MCF 10A (cell line): ENCODE data around the gene GJB4. TPM values are rescaled to one million over a fixed set of nuclear protein-coding genes. Genes with fewer than 3 reads are reported as not detected.
"Not testable (repeated sequence)": the region's sequence is repeated elsewhere in the genome, so short reads cannot be mapped to it uniquely, and the experiment has no call there.

Experiments used
- BruUV-seq: library from RNA; stranded (reverse); fragments of 400-500 nt; replicated peaks from 2 replicates; lab custom pipeline; 2021; lab: Mats Ljungman, UMichigan
- CTCF ChIA-PET: fragments of 300-600 bp; sonication (Branson Sonifier 250); formaldehyde crosslinking; extraction: SDS; loops from one replicate; lab custom pipeline; 2021; ENCODE audit warnings: antibody characterized with exemption, inconsistent platforms; lab: Yijun Ruan, JAX
- POLR2A ChIA-PET: fragments of 300-600, 350-650 bp; sonication (Branson Sonifier 250); formaldehyde crosslinking; extraction: SDS; loops from one replicate; lab custom pipeline; 2020; ENCODE audit warnings: antibody characterized with exemption, inconsistent platforms; lab: Yijun Ruan, JAX
- DNase-seq: peaks from one replicate; pipeline ENCODE4 v3.0.0-alpha.2; 2018; ENCODE audit not compliant: unreplicated experiment
- H3K27ac Mint-ChIP-seq: one replicate; pipeline ENCODE4 v1.8.0; 2022; ENCODE audit warnings: mild to moderate bottlenecking, low read depth, mixed read lengths; ENCODE audit not compliant: unreplicated experiment
- H3K27me3 Mint-ChIP-seq: one replicate; pipeline ENCODE4 v1.8.0; 2022; ENCODE audit warnings: mixed read lengths; ENCODE audit not compliant: insufficient read depth, unreplicated experiment
- H3K36me3 Mint-ChIP-seq: one replicate; pipeline ENCODE4 v1.8.0; 2022; ENCODE audit warnings: mild to moderate bottlenecking, moderate library complexity, mixed read lengths; ENCODE audit not compliant: insufficient read depth, unreplicated experiment
- H3K4me1 Mint-ChIP-seq: one replicate; pipeline ENCODE4 v1.8.0; 2022; ENCODE audit warnings: mixed read lengths; ENCODE audit not compliant: insufficient read depth, unreplicated experiment
- H3K4me3 Mint-ChIP-seq: one replicate; pipeline ENCODE4 v1.8.0; 2022; ENCODE audit warnings: mild to moderate bottlenecking, moderate library complexity, mixed read lengths; ENCODE audit not compliant: unreplicated experiment
- H3K9me3 Mint-ChIP-seq: one replicate; pipeline ENCODE4 v1.8.0; 2022; ENCODE audit warnings: mixed read lengths; ENCODE audit not compliant: unreplicated experiment
- CTCF ChIP-seq: fragments of 200-600 bp; IDR thresholded peaks from one replicate; pipeline ENCODE4 v1.8.0; 2022; ENCODE audit warnings: antibody characterized with exemption, mild to moderate bottlenecking; ENCODE audit not compliant: unreplicated experiment
- intact Hi-C: fragments of 100-400 bp; cut with micrococcal nuclease; formaldehyde crosslinking; loops from 2 replicates; pipeline ENCODE4 v1.14.1; 2022
- total RNA-seq: library from RNA; stranded (reverse); gene quantifications from 2 replicates; pipeline ENCODE4 v1.2.3, GENCODE V29; 2022

The GJB4 gene
- total RNA-seq, 1 experiment from 2014 or later = 0.28 TPM

- ChIA-PET CTCF (interaction anchor here (0.5 to 8.7 kb wide), 3 partner anchors 17 to 1104 kb away, joined by 3 to 82 read pairs (median 4); partner anchors contain the start of gene GJB5), POLR2A (no interaction called here)
- H3K36me3 Mint-ChIP-seq = no peaks in the 10 kb centered on the region
- no peak overlapping the region for H3K4me3 Mint-ChIP-seq
- no peak for DNase-seq
- no peaks in the 10 kb centered on the region for H3K27me3 Mint-ChIP-seq
- TF ChIP-seq CTCF = no peak
- H3K27ac Mint-ChIP-seq = no peak overlapping the region
- no TSS peak for BruUV-seq
- H3K4me1 Mint-ChIP-seq = no peaks in the 10 kb centered on the region
- intact Hi-C loops = no loop called here
- H3K9me3 Mint-ChIP-seq = no peaks in the 10 kb centered on the region
Measured at GRCh38 chr1:34736692-34737091, 22.8 kb upstream of the GJB4 start.

GRCh38 chr1:34737236-34737635 is 22.3 kb upstream of the GJB4 start:
- H3K4me1 Mint-ChIP-seq, H3K9me3 Mint-ChIP-seq, BruUV-seq, H3K27me3 Mint-ChIP-seq, intact Hi-C loops, POLR2A ChIA-PET, DNase-seq, H3K4me3 Mint-ChIP-seq, H3K36me3 Mint-ChIP-seq, H3K27ac Mint-ChIP-seq: not testable (repeated sequence)
- CTCF ChIA-PET = interaction anchor here (0.5 to 8.7 kb wide), 3 partner anchors 17 to 1105 kb away, joined by 3 to 82 read pairs (median 4); partner anchors contain the start of gene GJB5

- TF ChIP-seq CTCF = no peak
- Mint-ChIP-seq H3K4me1 (no peaks in the 10 kb centered on the region), H3K27ac (no peak overlapping the region), H3K36me3 (no peaks in the 10 kb centered on the region), H3K27me3 (no peaks in the 10 kb centered on the region), H3K9me3 (no peaks in the 10 kb centered on the region), H3K4me3 (no peak overlapping the region)
- no peak for DNase-seq
- CTCF ChIA-PET = interaction anchor here (0.8 to 8.7 kb wide), 3 partner anchors 11 to 126 kb away, joined by 3 to 82 read pairs (median 3); partner anchors contain the start of gene GJB5
- no TSS peak for BruUV-seq
- intact Hi-C loops = no loop called here
- POLR2A ChIA-PET = no interaction called here
Measured at GRCh38 chr1:34739613-34740012, 19.9 kb upstream of the GJB4 start.

- Mint-ChIP-seq H3K4me3 (no peak overlapping the region), H3K27ac (no peak overlapping the region), H3K4me1 (no peaks in the 10 kb centered on the region), H3K36me3 (no peaks in the 10 kb centered on the region), H3K9me3 (no peaks in the 10 kb centered on the region), H3K27me3 (no peaks in the 10 kb centered on the region)
- DNase-seq = no peak
- no TSS peak for BruUV-seq
- CTCF ChIA-PET = interaction anchor here (1.1 to 8.7 kb wide), 2 partner anchors 14 to 64 kb away, joined by 3 to 82 read pairs; partner anchors contain the start of gene GJB5
- POLR2A ChIA-PET = no interaction called here
- intact Hi-C loops = no loop called here
- TF ChIP-seq CTCF = no peak
Measured at GRCh38 chr1:34740161-34740868, 19.2 kb upstream of the GJB4 start.
